NCI-H524 treated with DMSO at 0.1 percent for 48 hours (cell line): ENCODE data around the gene CCDC73.
"Not testable (repeated sequence)": the region's sequence is repeated elsewhere in the genome, so short reads cannot be mapped to it uniquely, and the experiment has no call there.

ENCODE experiments used
- DNase-seq: peaks from one replicate; lab custom pipeline; 2025; lab: John Stamatoyannopoulos, UW

CCDC73 gene

DNA sequence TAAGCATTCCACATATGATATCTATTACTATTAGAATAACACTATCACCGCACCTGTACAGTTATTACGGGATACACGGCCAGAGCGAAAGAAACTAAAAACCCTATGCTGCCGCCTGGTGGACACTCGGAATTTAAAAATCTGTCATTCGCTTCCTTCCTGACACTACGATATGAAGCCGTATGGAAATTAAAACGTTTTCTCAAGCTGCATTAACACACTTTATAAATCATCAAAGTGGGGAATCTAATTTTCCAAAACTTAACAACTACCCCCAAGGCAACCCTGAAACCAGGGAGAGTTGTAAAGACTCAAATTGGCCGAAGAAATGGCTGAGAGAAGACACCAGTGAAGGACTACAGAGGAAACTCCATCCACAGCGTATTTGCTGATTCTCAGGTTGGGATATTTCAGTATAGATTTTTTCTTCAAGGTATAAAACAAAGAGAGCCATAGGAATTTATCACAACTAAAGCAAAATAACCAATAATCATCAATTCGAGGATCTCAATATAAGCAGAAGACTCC, 1.4 kb downstream of the CCDC73 start:
- DNase-seq, result no peak

DNA sequence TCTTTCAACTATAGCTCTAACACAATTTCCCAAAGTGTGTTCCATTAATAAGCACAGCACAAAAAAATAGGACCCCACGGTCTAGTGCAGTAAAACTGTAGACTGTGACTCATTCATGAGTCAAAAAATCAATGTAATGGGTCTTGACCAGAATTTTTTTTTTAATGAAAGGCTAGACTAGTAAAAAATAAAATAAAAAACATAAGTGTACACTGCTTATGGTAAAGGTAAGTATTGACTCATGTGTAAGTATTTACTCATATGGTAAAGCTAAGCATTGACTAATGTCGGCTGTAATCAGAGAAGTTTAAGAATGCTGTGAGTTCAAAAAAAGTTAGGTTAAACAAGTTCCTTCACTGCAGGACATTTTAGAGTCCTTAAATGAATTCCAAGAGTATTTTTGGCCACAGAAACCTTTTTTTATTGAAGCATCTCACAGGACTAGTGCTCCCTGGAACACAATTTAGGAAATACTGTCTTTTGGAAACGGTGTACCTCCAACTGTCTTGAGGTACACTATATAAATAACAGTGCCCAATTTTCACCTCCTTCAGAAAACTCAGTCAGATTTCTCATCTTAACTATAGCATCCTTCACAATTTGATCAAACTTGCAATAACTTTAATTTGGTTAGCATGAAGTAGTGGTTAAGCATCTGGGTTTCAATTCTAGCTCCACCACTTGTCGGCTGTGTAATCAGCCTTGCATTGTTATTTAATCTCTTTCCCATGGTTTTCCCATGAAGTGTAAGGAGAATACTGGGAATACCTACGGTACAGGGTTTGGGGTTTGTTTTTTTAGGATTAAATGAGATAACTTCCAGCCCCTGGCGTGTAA, 2.1 kb downstream of the CCDC73 start:
- DNase-seq, result no peak

DNA sequence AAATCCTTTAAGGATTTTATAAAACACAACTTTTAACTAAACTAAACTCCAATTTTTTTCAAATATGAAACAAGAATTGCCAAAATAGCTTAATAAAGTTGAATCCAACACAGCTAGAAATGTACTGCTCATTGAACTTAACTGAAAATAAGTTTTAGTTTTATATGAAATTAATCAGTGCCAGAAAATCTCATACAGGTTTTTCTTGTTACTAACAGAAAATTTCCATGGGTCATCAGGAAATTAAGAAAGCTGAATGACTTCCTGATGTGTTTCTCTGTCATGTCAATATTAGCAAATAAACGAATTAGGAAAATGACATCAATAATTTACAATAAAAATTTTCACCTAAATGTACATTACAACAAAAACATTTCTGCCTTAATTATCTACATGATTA, 3.5 kb downstream of the CCDC73 start:
- no peak for DNase-seq

GRCh38 chr11:32786811-32787210, 7.7 kb downstream of the CCDC73 start:
- no peak for DNase-seq

GRCh38 chr11:32785262-32785661, 9.2 kb downstream of the CCDC73 start:
- DNase-seq, result no peak

DNA sequence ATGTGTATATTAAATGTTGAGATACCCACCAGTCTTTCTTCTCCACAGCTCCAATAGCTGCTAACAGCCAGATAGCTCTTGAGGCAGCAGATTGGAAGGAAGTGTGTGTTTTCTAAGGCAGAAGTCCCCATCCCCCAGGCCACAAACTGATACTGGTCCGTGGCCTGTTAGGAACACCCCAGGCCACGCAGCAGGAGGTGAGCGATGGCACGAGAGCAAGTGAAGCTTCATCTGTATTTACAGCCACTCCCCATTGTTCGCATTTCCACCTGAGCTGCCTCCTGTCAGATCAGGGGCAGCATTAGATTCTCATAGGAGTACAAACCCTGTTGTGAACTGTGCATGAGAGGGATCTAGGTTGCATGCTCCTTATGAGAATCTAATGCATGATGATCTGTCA, 12.7 kb downstream of the CCDC73 start:
- DNase-seq, result no peak

- not testable (repeated sequence) for DNase-seq
Measured at GRCh38 chr11:32780839-32781238, 13.6 kb downstream of the CCDC73 start.

DNA sequence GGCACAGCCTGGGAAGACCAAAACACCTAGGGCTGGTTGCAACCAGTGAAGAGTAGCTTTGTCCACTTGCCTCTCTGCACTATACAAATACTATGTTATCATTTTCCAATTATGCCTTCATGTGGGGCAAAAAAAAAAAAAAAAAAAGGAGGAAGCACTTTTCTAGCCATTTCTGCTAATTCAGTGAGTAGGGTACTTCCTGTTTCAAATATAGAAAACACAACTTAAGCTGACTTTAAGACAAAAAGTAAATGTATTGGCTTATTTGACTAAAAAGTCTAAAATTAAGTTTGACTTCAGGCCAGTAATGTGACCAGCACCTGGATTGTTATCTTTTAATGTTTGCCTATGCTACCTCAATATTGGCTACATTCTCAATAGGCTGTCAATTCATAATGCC, 15.3 kb downstream of the CCDC73 start:
- no peak for DNase-seq

DNA sequence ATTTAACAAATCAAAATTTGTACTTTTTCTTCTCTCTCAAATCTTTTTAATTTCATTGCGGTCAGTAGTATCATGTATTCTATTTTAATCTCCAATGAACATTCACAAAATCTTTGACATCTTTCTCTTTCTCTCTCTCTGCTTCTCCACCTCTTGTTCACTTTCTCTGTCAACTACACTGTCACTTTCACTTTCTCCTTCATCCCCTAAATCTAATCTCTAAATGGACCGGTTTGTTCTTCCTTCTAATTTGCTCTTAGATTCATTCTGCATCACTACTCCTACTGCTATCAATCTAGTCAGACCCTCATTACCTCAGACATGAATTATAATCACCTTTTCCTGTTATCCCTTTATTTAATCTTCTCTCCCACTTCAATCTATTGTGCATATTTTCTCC, 18.6 kb downstream of the CCDC73 start:
- no peak for DNase-seq

DNA sequence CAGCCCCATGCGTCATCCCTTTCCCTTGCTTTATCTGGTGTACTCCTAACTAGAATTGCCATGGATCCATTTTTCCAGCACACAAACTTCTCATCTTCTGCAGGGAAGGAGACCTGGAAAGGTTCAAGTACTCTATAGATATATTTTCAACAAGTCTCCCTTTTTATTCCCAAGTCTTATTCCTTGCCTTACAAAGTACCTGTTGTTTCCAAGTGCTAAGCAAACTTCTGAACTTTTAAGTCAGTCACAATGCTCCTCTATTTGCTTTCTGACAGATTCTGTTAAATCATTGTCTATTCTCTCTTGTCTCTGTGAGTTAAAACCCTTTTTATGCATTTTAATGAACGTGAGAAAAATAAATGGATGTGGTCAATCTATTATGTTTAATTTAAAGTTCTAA, 20.4 kb downstream of the CCDC73 start:
- no peak for DNase-seq

- no peak for DNase-seq
Measured at GRCh38 chr11:32772731-32773130, 21.7 kb downstream of the CCDC73 start.

DNA sequence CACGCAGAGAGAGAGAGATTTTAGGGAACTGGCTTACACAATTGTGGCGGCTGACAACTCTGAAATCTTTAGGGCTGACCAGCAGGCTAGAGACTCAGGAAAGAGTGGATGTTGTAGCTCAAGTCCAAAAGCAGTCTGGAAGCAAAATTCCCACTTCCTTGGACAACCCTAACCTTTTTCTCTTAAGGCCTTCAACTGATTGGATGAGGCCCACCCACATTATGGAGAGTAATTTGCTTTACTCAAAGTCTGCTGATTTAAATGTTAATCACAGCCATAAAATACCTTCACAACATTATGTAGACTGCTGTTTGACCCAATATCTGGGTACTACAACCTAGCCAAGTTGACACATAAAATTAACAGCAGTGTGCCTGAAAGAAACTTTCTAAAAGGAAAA, 32.7 kb downstream of the CCDC73 start:
- DNase-seq, result not testable (repeated sequence)

DNA sequence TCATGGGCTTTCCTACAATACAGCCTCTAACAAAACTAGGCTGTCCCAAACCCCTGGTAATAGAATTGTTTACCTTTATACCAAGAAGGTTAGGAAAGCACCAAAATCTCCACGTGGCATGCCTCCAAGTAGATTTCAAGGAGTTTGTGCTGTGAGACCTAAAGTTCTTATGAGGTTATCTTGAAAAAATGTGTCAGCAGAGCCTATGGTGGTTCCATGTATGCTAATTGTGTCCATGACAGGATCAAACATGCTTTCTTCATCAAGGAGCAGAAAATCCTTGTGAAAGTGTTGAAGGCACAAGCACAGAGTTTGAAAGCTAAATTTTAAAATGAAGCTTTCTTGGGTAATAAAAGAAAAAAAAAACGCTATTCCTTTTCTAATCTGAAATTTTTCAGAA, 36.2 kb downstream of the CCDC73 start:
- DNase-seq, result no peak

DNA sequence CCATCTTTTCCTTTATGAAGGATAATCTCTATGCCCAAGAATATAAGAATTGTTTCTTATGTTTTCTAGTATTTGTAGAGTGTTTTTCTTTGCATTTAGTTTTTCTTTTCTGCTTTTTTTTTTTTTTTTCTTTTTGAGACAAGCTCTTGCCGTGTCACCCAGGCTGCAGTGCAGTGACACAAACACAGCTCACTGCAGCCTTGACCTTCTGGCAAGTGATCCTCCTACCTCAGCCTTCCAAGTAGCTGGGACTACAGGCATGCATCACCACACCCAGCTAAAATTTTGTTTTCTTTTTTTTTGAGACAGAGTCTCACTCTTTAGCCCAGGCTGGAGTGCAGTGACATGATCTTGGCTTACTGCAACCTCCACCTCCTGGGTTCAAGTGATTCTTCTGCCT, 41.3 kb downstream of the CCDC73 start:
- not testable (repeated sequence) for DNase-seq

GRCh38 chr11:32752001-32752400, 42.5 kb downstream of the CCDC73 start:
- no peak for DNase-seq

DNA sequence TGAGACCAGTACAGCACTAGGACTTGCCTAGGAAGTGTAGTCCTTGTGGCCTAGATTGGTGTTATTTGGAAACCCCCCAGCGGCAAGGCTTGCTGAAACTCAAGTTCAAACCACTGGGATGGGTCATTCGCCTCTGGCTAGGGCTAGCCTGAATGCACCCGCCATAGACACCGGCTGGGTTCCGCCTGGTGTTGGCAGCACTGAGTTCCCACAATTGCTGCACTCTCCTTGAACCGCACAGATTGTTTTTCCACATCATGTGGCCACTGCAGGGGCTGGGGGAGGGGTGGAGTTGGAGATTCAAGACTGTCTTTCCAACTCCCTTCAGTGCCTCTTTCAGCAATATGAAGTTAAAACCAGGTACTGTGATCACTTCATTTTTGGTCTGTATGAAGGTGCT, 43.1 kb downstream of the CCDC73 start:
- no peak for DNase-seq

GRCh38 chr11:32729976-32730375, 64.5 kb downstream of the CCDC73 start:
- no peak for DNase-seq

GRCh38 chr11:32723332-32723731, 71.1 kb downstream of the CCDC73 start:
- DNase-seq, result no peak

GRCh38 chr11:32722255-32722654, 72.2 kb downstream of the CCDC73 start:
- no peak for DNase-seq

- DNase-seq, result no peak
Measured at GRCh38 chr11:32713496-32713895, 81.0 kb downstream of the CCDC73 start.

DNA sequence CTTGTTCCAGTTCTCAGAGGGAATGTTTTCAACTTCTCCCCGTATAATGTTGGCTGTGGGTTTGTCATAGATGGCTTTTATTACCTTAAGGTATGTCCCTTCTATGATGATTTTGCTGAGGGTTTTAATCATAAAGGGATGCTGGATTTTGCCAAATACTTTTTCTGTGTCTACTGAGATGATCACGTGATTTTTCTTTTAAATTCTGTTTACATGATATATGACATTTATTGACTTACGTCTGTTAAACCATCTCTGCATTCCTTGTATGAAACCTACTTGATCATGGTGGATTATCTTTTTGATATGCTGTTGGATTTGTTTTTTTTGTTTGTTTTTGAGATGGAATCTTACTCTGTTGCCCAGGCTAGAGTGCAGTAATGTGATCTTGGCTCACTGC, 85.5 kb downstream of the CCDC73 start:
- DNase-seq, result not testable (repeated sequence)

- no peak for DNase-seq
Measured at GRCh38 chr11:32706985-32707741, 87.3 kb downstream of the CCDC73 start.
